ENCODE data around the gene FOXD1.
A peak's percentile ranks its signal among the peaks of the same experiment; 100 is the strongest.

Gene FOXD1

GRCh38 chr5:73452215-73452614 lies 3.6 kb upstream of the FOXD1 start:
- no peak for TF ChIP-seq CTCF (IDR thresholded peaks at IDR 0.05; ENCODE audit: extremely low read depth, insufficient read depth, missing control alignments)
- DNase-seq (ENCODE audit: low spot score), result no peak
- in situ Hi-C loops (cut with MboI; ENCODE audit: low pct_unique_long_range_greater_than_20kb, low sequenced_read_pairs, unreplicated experiment), result no loop called here

GRCh38 chr5:73451224-73452130 lies 2.9 kb upstream of the FOXD1 start:
- DNase-seq (ENCODE audit: low spot score), result peak; percentile 61
- in situ Hi-C loops (cut with MboI; ENCODE audit: low pct_unique_long_range_greater_than_20kb, low sequenced_read_pairs, unreplicated experiment), result no loop called here
- TF ChIP-seq CTCF (IDR thresholded peaks at IDR 0.05; ENCODE audit: extremely low read depth, insufficient read depth, missing control alignments), result peak; percentile 80

- no peak for TF ChIP-seq CTCF (IDR thresholded peaks at IDR 0.05; ENCODE audit: extremely low read depth, insufficient read depth, missing control alignments)
- in situ Hi-C loops (cut with MboI; ENCODE audit: low pct_unique_long_range_greater_than_20kb, low sequenced_read_pairs, unreplicated experiment), result no loop called here
- DNase-seq (ENCODE audit: low spot score), result no peak
These were observed 2.2 kb upstream of the FOXD1 start for GRCh38 chr5:73450672-73451223.

- TF ChIP-seq CTCF (IDR thresholded peaks at IDR 0.05; ENCODE audit: extremely low read depth, insufficient read depth, missing control alignments), result no peak
These were observed 1.6 kb upstream of the FOXD1 start for GRCh38 chr5:73450137-73450536.

GRCh38 chr5:73447530-73448462 lies 781 bp downstream of the FOXD1 start:
- in situ Hi-C loops (cut with MboI; ENCODE audit: low pct_unique_long_range_greater_than_20kb, low sequenced_read_pairs, unreplicated experiment), result no loop called here
- no peak for DNase-seq (ENCODE audit: low spot score)

More at GRCh38 chr5:73450137-73450536, 1.6 kb upstream of the FOXD1 start:
- in situ Hi-C loops (cut with MboI; ENCODE audit: low pct_unique_long_range_greater_than_20kb, low sequenced_read_pairs, unreplicated experiment), result no loop called here
- no peak for DNase-seq (ENCODE audit: low spot score)

More at GRCh38 chr5:73447530-73448462, 781 bp downstream of the FOXD1 start:
- TF ChIP-seq CTCF (IDR thresholded peaks at IDR 0.05; ENCODE audit: extremely low read depth, insufficient read depth, missing control alignments), result no peak
